Loucy (cell line): ENCODE measurements around the gene HACL1.

Source experiments
- H2AFZ ChIP-seq: fragments of 200-600 bp; sonication (generic); 2 replicates; pipeline ENCODE4 v1.6.0; 2016; ENCODE audit warnings: antibody characterized with exemption, mild to moderate bottlenecking, low read length, moderate library complexity
- H3F3A ChIP-seq: fragments of 200-600 bp; 2 replicates; pipeline ENCODE4 v1.6.0; 2016; ENCODE audit warnings: antibody characterized with exemption, low read depth, mild to moderate bottlenecking
- H3K27me3 ChIP-seq: fragments of 200-600 bp; sonication (generic); 2 replicates; pipeline ENCODE4 v1.6.1; 2014; ENCODE audit warnings: low read length, mild to moderate bottlenecking; ENCODE audit not compliant: insufficient read depth, poor library complexity, severe bottlenecking
- H3K36me3 ChIP-seq: fragments of 200-600 bp; sonication (generic); 2 replicates; pipeline ENCODE4 v1.6.1; 2016; ENCODE audit warnings: low read length; ENCODE audit not compliant: insufficient read depth
- H3K4me1 ChIP-seq: fragments of 200-600 bp; sonication (generic); 2 replicates; pipeline ENCODE4 v1.5.1; 2014; ENCODE audit warnings: low read length, mild to moderate bottlenecking; ENCODE audit not compliant: insufficient read depth, poor library complexity, severe bottlenecking
- H3K4me2 ChIP-seq: fragments of 200-600 bp; sonication (generic); 2 replicates; pipeline ENCODE4 v1.6.0; 2014; ENCODE audit warnings: antibody characterized with exemption, low read length, low read depth, mild to moderate bottlenecking; ENCODE audit not compliant: poor library complexity, severe bottlenecking
- H3K4me3 ChIP-seq: fragments of 200-600 bp; sonication (generic); 2 replicates; pipeline ENCODE4 v1.5.1; 2014; ENCODE audit warnings: low read length, mild to moderate bottlenecking, mixed read lengths; ENCODE audit not compliant: poor library complexity, severe bottlenecking
- H3K79me2 ChIP-seq: fragments of 200-600 bp; sonication (generic); 2 replicates; pipeline ENCODE4 v1.6.1; 2014; ENCODE audit warnings: low read length; ENCODE audit not compliant: insufficient read depth
- H3K9ac ChIP-seq: fragments of 200-600 bp; sonication (generic); 2 replicates; pipeline ENCODE4 v1.6.0; 2014; ENCODE audit warnings: mild to moderate bottlenecking, low read depth, low read length, moderate library complexity; ENCODE audit not compliant: poor library complexity, severe bottlenecking
- H3K9me2 ChIP-seq: fragments of 200-600 bp; sonication (generic); replicated peaks from 2 replicates; pipeline ENCODE4 v1.6.1; 2016; ENCODE audit warnings: low read depth, low read length, mixed read lengths
- H3K9me3 ChIP-seq: fragments of 200-600 bp; sonication (generic); 2 replicates; pipeline ENCODE4 v1.6.1; 2014; ENCODE audit warnings: mild to moderate bottlenecking, antibody characterized with exemption, low read length, low read depth; ENCODE audit not compliant: insufficient read depth
- H4K20me1 ChIP-seq: fragments of 200-600 bp; sonication (generic); 2 replicates; pipeline ENCODE4 v1.6.0; 2014; ENCODE audit warnings: antibody characterized with exemption, low read length, mild to moderate bottlenecking; ENCODE audit not compliant: insufficient read depth, poor library complexity, severe bottlenecking
- CTCF ChIP-seq: fragments of 200-600 bp; sonication (generic); conservative IDR thresholded peaks from 2 replicates; pipeline ENCODE4 v1.5.1; 2014; ENCODE audit warnings: mild to moderate bottlenecking, antibody characterized with exemption, low read length
- EZH2phosphoT487 ChIP-seq: fragments of 200-600 bp; IDR thresholded peaks from 2 replicates; pipeline ENCODE4 v1.6.1; 2018; ENCODE audit warnings: antibody characterized with exemption, mild to moderate bottlenecking, moderate library complexity, borderline replicate concordance

The HACL1 gene

GRCh38 chr3:15634671-15635070 is 33.3 kb upstream of the HACL1 start:
- Histone ChIP-seq H3K9me3 (no peaks in the 10 kb centered on the region), H3K79me2 (no peaks in the 10 kb centered on the region), H3K9ac (no peak overlapping the region), H3K36me3 (no peaks in the 10 kb centered on the region), H3K27me3 (no peaks in the 10 kb centered on the region), H2AFZ (no peak overlapping the region), H3K4me2 (no peak overlapping the region), H3K9me2 (no peaks in the 10 kb centered on the region), H4K20me1 (no peaks in the 10 kb centered on the region), H3F3A (no peaks in the 10 kb centered on the region), H3K4me1 (peaks cover 12% of the 10 kb centered on the region), H3K4me3 (no peak overlapping the region)
- no peak for TF ChIP-seq CTCF
- TF ChIP-seq EZH2phosphoT487 = no peak

- H3K36me3 ChIP-seq = no peaks in the 10 kb centered on the region
- H3K9me3 ChIP-seq = no peaks in the 10 kb centered on the region
- H3K4me2 ChIP-seq = no peak overlapping the region
- no peaks in the 10 kb centered on the region for H3K79me2 ChIP-seq
- no peak overlapping the region for H3K9ac ChIP-seq
- TF ChIP-seq EZH2phosphoT487 (no peak), CTCF (no peak)
- no peak overlapping the region for H3K4me3 ChIP-seq
- H4K20me1 ChIP-seq = no peaks in the 10 kb centered on the region
- peaks cover 12% of the 10 kb centered on the region for H3K4me1 ChIP-seq
- no peaks in the 10 kb centered on the region for H3F3A ChIP-seq
- H3K9me2 ChIP-seq = no peaks in the 10 kb centered on the region
- no peaks in the 10 kb centered on the region for H3K27me3 ChIP-seq
- no peak overlapping the region for H2AFZ ChIP-seq
These were observed 32.6 kb upstream of the HACL1 start for GRCh38 chr3:15633766-15634598.

- Histone ChIP-seq H3K9me3 (no peaks in the 10 kb centered on the region), H3K27me3 (no peaks in the 10 kb centered on the region), H3K9me2 (no peaks in the 10 kb centered on the region), H3K4me1 (peaks cover 12% of the 10 kb centered on the region), H3K4me3 (no peak overlapping the region), H3F3A (no peaks in the 10 kb centered on the region), H3K36me3 (no peaks in the 10 kb centered on the region), H3K79me2 (no peaks in the 10 kb centered on the region), H4K20me1 (no peaks in the 10 kb centered on the region), H2AFZ (no peak overlapping the region), H3K4me2 (no peak overlapping the region), H3K9ac (no peak overlapping the region)
- TF ChIP-seq CTCF (no peak), EZH2phosphoT487 (no peak)
These were observed 31.8 kb upstream of the HACL1 start for GRCh38 chr3:15633159-15633558.
